Measurements from ENCODE around the gene CMTM7. TPM values are rescaled to one million over a fixed set of nuclear protein-coding genes. Genes with fewer than 3 reads are reported as not detected.

CMTM7 gene
- total and polyA plus RNA-seq, 2 experiments from 2014 or later = 32.2 to 93.6 TPM

- Histone ChIP-seq H3F3A (replicated peaks; ENCODE audit: low read depth) (peaks cover 20% of the 10 kb centered on the region), H3K4me3 (no peak overlapping the region), H2AFZ (no peak overlapping the region), H3K36me3 (ENCODE audit: insufficient read depth) (no peaks in the 10 kb centered on the region), H3K79me2 (replicated peaks; ENCODE audit: insufficient read depth) (peaks cover 75% of the 10 kb centered on the region), H4K20me1 (replicated peaks; ENCODE audit: insufficient read depth) (no peaks in the 10 kb centered on the region), H3K27me3 (ENCODE audit: insufficient read depth) (no peaks in the 10 kb centered on the region), H3K4me2 (no peak overlapping the region), H3K27ac (ENCODE audit: low read depth) (no peak overlapping the region; the same call in 1 of the 2 replicates), H3K4me1 (ENCODE audit: insufficient read depth) (peaks cover 44% of the 10 kb centered on the region), H3K9me2 (ENCODE audit: insufficient read depth) (no peaks in the 10 kb centered on the region)
- ATAC-seq (no peak), DNase-seq (ENCODE audit: low spot score) (no peak)
- peaks cover 46% of the 10 kb centered on the region for H3K4me1 Mint-ChIP-seq
- no peak overlapping the region for H3K4me3 Mint-ChIP-seq
- H3K27me3 Mint-ChIP-seq (ENCODE audit: insufficient read depth, low read depth, poor library complexity) = peaks cover 15% of the 10 kb centered on the region
- H3K9me3 Mint-ChIP-seq = no peaks in the 10 kb centered on the region; the same call in 2 of the 3 replicates
- H3K27ac Mint-ChIP-seq = no peak overlapping the region
- peaks cover 10% of the 10 kb centered on the region; the same call in 2 of the 3 replicates for H3K36me3 Mint-ChIP-seq (ENCODE audit: low read depth)
- TF ChIP-seq EZH2 (IDR thresholded peaks at IDR 0.05; ENCODE audit: low read depth, unreplicated experiment) (no peak), STAT1 (IDR thresholded peaks at IDR 0.05; ENCODE audit: unreplicated experiment) (no peak), POLR2AphosphoS5 (IDR thresholded peaks at IDR 0.05; ENCODE audit: low read depth) (no peak), EZH2phosphoT487 (IDR thresholded peaks at IDR 0.05; ENCODE audit: unreplicated experiment) (no peak), ZNF331 (CRISPR knock-in tag; IDR thresholded peaks at IDR 0.05; ENCODE audit: low read depth) (no peak), CTCF (conservative IDR thresholded peaks at IDR 0.05; ENCODE audit: low read depth in 2 of 2) (no peak), NANOG (IDR thresholded peaks at IDR 0.05; ENCODE audit: borderline replicate concordance) (no peak), ZNF114 (CRISPR knock-in tag; IDR thresholded peaks at IDR 0.05) (no peak), REST (IDR thresholded peaks at IDR 0.05; ENCODE audit: unreplicated experiment) (no peak), ETS1 (IDR thresholded peaks at IDR 0.05) (no peak), JUNB (IDR thresholded peaks at IDR 0.05; ENCODE audit: unreplicated experiment) (no peak), CREB1 (CRISPR knock-in tag; IDR thresholded peaks at IDR 0.05; ENCODE audit: low read depth) (no peak)
- TF ChIP-seq, protein P1, sequence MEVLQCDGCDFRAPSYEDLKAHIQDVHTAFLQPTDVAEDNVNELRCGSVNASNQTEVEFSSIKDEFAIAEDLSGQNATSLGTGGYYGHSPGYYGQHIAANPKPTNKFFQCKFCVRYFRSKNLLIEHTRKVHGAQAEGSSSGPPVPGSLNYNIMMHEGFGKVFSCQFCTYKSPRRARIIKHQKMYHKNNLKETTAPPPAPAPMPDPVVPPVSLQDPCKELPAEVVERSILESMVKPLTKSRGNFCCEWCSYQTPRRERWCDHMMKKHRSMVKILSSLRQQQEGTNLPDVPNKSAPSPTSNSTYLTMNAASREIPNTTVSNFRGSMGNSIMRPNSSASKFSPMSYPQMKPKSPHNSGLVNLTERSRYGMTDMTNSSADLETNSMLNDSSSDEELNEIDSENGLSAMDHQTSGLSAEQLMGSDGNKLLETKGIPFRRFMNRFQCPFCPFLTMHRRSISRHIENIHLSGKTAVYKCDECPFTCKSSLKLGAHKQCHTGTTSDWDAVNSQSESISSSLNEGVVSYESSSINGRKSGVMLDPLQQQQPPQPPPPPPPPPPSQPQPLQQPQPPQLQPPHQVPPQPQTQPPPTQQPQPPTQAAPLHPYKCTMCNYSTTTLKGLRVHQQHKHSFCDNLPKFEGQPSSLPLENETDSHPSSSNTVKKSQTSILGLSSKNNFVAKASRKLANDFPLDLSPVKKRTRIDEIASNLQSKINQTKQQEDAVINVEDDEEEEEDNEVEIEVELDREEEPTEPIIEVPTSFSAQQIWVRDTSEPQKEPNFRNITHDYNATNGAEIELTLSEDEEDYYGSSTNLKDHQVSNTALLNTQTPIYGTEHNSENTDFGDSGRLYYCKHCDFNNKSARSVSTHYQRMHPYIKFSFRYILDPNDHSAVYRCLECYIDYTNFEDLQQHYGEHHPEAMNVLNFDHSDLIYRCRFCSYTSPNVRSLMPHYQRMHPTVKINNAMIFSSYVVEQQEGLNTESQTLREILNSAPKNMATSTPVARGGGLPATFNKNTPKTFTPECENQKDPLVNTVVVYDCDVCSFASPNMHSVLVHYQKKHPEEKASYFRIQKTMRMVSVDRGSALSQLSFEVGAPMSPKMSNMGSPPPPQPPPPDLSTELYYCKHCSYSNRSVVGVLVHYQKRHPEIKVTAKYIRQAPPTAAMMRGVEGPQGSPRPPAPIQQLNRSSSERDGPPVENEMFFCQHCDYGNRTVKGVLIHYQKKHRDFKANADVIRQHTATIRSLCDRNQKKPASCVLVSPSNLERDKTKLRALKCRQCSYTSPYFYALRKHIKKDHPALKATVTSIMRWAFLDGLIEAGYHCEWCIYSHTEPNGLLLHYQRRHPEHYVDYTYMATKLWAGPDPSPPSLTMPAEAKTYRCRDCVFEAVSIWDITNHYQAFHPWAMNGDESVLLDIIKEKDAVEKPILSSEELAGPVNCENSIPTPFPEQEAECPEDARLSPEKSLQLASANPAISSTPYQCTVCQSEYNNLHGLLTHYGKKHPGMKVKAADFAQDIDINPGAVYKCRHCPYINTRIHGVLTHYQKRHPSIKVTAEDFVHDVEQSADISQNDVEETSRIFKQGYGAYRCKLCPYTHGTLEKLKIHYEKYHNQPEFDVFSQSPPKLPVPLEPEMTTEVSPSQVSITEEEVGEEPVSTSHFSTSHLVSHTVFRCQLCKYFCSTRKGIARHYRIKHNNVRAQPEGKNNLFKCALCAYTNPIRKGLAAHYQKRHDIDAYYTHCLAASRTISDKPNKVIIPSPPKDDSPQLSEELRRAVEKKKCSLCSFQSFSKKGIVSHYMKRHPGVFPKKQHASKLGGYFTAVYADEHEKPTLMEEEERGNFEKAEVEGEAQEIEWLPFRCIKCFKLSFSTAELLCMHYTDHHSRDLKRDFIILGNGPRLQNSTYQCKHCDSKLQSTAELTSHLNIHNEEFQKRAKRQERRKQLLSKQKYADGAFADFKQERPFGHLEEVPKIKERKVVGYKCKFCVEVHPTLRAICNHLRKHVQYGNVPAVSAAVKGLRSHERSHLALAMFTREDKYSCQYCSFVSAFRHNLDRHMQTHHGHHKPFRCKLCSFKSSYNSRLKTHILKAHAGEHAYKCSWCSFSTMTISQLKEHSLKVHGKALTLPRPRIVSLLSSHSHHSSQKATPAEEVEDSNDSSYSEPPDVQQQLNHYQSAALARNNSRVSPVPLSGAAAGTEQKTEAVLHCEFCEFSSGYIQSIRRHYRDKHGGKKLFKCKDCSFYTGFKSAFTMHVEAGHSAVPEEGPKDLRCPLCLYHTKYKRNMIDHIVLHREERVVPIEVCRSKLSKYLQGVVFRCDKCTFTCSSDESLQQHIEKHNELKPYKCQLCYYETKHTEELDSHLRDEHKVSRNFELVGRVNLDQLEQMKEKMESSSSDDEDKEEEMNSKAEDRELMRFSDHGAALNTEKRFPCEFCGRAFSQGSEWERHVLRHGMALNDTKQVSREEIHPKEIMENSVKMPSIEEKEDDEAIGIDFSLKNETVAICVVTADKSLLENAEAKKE (CRISPR knock-in tag; IDR thresholded peaks at IDR 0.05) = no peak
Measured at GRCh38 chr3:32403663-32404062, 12.0 kb downstream of the CMTM7 start.
